Loucy (cell line): Measurements from ENCODE around the gene DCPS.

Experiments
- CTCF ChIP-seq: fragments of 200-600 bp; sonication (generic); conservative IDR thresholded peaks from 2 replicates; pipeline ENCODE4 v1.5.1; 2014; ENCODE audit warnings: mild to moderate bottlenecking, antibody characterized with exemption, low read length
- EZH2phosphoT487 ChIP-seq: fragments of 200-600 bp; IDR thresholded peaks from 2 replicates; pipeline ENCODE4 v1.6.1; 2018; ENCODE audit warnings: antibody characterized with exemption, mild to moderate bottlenecking, moderate library complexity, borderline replicate concordance

DNA sequence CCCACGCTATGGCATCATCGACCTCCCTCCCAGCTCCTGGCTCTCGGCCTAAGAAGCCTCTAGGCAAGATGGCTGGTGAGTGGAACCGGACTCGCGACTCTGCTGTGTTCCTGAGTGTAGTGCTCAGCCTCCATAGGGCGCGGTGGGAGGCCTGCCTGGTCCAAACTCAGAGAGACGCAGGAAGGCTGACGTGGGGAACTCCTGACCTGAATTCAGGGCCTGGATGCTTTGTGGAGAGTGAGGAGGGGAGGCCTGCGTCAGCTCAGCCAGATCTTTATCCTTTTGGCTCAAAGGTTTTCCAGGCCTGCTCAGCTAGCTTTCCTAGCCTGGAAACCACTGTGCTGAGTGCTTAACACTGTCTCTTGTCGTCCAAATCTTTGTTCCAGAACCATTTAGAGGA lies 13.0 kb upstream of the DCPS start:
- no peak for TF ChIP-seq CTCF
- no peak for TF ChIP-seq EZH2phosphoT487
